HEK293T (cell line): ENCODE results near the gene SKAP2.

Experiments
- ARNT ChIP-seq: fragments of 450-650 bp; IDR thresholded peaks from 2 replicates; pipeline ENCODE4 v1.6.1; 2017; ENCODE audit warnings: mild to moderate bottlenecking
- CTBP1 ChIP-seq: fragments of 450-650 bp; IDR thresholded peaks from 2 replicates; pipeline ENCODE4 v1.6.1; 2016; ENCODE audit warnings: borderline replicate concordance
- FOXA1 ChIP-seq: fragments of 450-650 bp; IDR thresholded peaks from 2 replicates; pipeline ENCODE4 v1.6.1; 2016; ENCODE audit warnings: mild to moderate bottlenecking
- FOXK2 ChIP-seq: fragments of 450-650 bp; IDR thresholded peaks from 2 replicates; pipeline ENCODE4 v1.6.1; 2016; ENCODE audit warnings: mild to moderate bottlenecking
- FOXM1 ChIP-seq: fragments of 450-650 bp; IDR thresholded peaks from 2 replicates; pipeline ENCODE4 v1.6.1; 2017; ENCODE audit warnings: mild to moderate bottlenecking, borderline replicate concordance
- L3MBTL2 ChIP-seq: fragments of 450-650 bp; conservative IDR thresholded peaks from 2 replicates; pipeline ENCODE4 v1.6.1; 2016; ENCODE audit warnings: mild to moderate bottlenecking
- LEF1 ChIP-seq: fragments of 450-650 bp; IDR thresholded peaks from 2 replicates; pipeline ENCODE4 v1.6.1; 2017; ENCODE audit warnings: mild to moderate bottlenecking, borderline replicate concordance
- NFRKB ChIP-seq: fragments of 450-650 bp; IDR thresholded peaks from 2 replicates; pipeline ENCODE4 v1.6.1; 2016; ENCODE audit warnings: mild to moderate bottlenecking, moderate library complexity
- SP1 ChIP-seq: fragments of 450-650 bp; IDR thresholded peaks from 2 replicates; pipeline ENCODE4 v1.6.1; 2017
- TARDBP ChIP-seq: fragments of 450-650 bp; IDR thresholded peaks from 2 replicates; pipeline ENCODE4 v1.6.1; 2016
- ZNF384 ChIP-seq: fragments of 450-650 bp; IDR thresholded peaks from 2 replicates; pipeline ENCODE4 v1.6.1; 2016
- TF ChIP-seq, protein P1 (sequence below): fragments of 450-650 bp; IDR thresholded peaks from 2 replicates; pipeline ENCODE4 v1.6.1; 2016

DNA sequence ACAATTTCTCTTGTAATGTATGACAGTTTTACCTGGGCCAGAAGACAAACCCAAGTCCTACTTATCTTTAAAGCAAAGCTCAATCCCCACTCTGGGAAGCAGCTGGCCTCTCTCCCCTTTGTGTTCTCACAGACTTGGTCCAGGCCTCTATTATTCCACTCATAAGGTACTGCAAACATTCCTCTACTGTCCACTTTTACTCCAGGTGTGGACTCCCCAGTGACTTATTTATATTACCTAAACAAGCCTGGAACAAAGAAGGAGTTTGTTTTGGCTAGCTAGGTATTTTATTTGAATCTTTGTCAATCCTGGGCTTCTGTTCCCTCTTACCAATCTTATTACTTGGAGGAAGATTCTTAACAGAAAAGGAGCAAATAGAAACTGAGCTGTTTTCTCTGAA, 163.5 kb downstream of the SKAP2 start:
- no peak for TF ChIP-seq FOXM1
- TF ChIP-seq, protein P1, sequence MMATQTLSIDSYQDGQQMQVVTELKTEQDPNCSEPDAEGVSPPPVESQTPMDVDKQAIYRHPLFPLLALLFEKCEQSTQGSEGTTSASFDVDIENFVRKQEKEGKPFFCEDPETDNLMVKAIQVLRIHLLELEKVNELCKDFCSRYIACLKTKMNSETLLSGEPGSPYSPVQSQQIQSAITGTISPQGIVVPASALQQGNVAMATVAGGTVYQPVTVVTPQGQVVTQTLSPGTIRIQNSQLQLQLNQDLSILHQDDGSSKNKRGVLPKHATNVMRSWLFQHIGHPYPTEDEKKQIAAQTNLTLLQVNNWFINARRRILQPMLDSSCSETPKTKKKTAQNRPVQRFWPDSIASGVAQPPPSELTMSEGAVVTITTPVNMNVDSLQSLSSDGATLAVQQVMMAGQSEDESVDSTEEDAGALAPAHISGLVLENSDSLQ: no peak
- TF ChIP-seq CTBP1: no peak
- TF ChIP-seq TARDBP: no peak
- no peak for TF ChIP-seq SP1
- TF ChIP-seq L3MBTL2: no peak
- no peak for TF ChIP-seq FOXK2
- no peak for TF ChIP-seq ZNF384
- TF ChIP-seq FOXA1: no peak
- TF ChIP-seq NFRKB: no peak
- no peak for TF ChIP-seq ARNT
- TF ChIP-seq LEF1: no peak
